GM19099 (cell line): ENCODE results near the gene SENP6.
A peak's percentile ranks its signal among the peaks of the same experiment; 100 is the strongest.

ENCODE experiments used
- POLR2A ChIP-seq: IDR thresholded peaks from 3 replicates; pipeline ENCODE4 v1.6.1; 2011; ENCODE audit warnings: low read depth; ENCODE audit not compliant: insufficient read length; ENCODE audit errors: extremely low read depth

The SENP6 gene

DNA sequence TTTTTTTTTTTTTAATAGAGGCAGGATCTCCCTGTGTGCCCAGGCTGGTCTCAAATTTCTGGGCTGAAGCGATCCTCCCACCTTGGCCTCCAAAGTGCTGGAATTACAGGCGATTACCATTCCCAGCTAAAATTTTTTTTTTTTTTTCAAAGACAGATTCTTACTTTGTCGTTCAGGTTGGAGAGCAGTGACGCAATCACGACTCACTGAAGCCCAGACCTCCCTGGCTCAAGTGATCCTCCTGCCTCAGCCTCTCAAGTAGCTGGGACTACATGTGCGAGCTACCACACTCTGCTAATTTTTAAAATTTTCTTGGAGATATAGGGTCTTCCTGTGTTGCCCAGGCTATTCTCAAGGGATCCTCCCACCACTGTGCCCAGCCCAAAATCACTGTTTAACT lies 89.3 kb downstream of the SENP6 start:
- no peak for TF ChIP-seq POLR2A

DNA sequence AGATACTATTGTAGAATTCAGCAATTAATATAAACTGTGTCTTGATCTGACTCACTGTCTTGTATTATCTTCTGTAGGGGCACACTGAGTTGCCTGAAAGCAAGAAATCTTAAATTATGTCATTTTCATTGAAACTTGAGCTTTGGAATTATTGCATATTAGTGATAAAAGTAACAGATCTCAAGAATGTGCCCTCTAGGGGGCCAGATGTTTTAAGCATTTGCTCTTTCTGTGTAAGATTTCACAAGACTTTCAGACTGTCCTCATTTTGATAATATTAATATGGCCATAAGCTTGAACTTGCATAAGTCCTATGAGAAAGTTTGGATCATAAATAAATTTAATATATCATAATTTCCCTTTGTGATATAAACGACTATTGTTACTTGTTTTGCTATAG lies 91.9 kb downstream of the SENP6 start:
- TF ChIP-seq POLR2A: no peak

DNA sequence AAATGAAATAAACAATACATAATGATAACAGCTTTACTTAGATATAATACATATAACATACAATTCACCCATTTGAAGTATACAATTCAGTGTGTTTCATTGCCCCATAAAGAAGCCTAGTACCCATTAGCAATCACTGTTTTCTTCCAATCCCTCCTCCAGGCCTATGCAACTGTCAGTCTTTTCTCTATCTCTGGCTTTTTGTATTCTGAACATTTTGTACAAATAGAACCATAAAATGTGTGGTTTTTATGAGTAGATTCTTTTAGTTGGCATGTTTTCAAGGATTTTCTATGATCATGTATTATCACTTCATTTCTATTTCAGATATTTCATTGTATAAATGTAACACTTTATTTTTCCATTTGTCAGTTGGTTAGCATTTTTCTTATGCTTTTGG lies 92.7 kb downstream of the SENP6 start:
- no peak for TF ChIP-seq POLR2A

DNA sequence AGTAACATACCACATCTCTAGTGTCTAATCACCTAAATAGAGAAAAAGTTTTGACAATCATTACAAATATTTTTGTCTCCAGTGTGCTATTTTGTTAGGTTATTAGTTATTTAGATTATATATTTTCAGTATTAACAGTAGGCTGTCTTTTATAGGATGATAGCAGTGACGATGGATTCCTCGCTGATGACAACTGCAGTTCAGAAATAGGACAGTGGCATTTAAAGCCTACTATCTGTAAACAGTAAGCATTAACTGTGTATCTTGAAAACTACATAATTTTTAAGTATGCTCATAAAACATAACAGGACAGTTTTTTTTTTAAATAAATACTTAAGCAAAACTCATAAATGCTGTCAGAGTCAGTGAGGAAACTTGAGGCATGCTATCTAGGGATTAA lies 109.5 kb downstream of the SENP6 start:
- no peak for TF ChIP-seq POLR2A

DNA sequence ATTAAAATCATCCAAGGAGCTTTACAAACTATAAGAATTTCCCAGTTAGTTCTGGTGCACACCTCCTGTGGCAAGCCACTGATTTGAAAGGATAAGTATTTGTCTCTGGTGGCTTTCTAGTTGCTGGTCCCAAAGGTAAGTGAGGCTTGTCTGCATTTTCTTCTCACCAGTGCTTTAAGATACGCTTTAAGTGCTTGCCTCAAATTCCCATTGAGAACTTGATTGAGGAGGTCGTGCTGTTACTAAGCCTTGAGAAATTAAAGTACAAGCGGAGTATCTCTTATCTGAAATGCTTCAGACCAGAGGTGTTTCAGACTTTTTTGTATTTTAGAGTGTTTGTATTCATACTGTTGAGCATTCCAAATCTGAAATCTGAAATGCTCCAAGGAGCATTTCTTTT lies 117.5 kb downstream of the SENP6 start:
- no peak for TF ChIP-seq POLR2A

DNA sequence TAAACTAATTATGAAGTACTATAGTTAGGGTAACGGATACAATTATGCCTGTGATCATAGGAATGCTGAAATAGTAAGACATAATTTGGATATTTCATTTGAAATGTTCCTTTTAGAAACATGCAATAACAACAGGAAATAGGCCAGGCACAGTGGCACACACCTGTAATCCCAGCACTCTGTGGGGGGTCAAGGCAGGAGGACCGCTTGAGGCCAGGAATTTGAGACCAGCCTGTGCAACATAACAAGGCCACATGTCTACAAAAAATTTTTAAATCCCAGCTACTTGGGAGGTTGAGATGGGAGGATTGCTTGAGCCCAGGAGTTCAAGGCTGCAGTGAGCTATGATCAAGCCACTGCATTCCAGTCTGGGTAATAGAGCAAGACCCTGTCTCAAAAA lies 121.7 kb downstream of the SENP6 start:
- TF ChIP-seq POLR2A: no peak

DNA sequence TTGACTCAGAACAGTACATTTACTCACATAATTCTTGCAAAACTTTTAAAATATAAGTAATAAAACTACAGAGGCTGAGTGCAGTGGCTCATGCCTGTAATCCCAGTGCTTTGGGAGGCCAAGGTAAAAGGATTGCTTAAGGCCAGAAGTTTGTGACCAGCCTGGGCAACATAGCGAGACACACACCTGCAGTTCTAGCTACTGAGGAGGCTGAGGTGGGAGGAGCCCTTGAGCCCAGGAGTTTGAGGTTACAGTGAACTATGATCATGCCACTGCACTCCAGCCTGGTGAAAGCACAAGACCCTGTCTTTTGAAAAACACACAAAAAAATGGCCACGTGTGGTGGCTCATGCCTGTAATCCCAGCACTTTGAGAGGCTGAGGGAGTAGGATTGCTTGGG lies 125.5 kb downstream of the SENP6 start:
- no peak for TF ChIP-seq POLR2A

DNA sequence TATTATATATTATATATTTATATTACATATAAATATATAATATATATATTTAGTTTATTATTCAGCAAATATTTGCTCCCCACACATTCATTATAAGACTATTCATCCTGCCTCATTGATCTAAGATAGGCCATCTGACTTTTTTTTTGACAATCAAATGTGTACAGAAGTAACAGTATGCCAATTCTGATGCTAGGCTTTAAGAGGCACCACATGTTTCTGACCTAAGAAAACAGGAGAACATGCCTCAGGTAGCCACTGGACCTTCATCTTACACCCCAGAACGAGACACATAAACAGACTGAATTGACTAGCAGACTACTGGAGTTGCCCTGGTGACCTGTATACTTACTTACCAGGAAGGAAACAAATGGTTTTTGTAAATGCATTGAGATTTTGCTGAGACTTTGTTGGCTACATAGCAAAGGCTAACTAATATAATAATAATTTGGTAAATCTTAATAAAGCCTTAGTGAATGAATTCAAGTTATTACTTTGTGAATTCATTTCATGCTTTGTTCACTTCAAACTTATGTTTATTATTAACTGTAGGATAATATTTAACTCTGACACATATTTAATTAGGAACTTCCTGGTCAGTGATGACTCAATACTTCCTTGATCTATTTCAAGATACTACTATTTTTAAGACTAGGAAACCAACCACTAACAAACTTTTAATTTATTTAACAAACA lies 134.0 kb downstream of the SENP6 start:
- no peak for TF ChIP-seq POLR2A

DNA sequence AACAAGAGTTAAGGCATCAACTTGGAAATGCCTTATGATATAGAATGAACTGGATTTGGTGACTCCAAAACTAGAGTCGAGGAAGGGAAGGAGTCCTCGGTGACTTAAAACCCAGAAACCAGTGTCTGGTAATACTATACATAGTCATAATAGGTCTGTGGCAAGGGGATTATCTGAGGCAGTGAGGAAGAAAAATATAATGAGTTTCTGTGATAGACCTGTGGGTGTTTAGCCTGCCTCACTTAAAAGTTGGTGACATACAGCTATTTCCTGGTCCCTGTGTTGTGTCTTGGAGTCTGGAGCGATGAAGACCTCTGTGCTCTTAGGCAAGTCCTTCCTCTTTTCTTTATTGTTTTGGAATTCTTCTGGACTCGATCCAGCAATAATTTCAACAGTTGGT lies 142.3 kb downstream of the SENP6 start:
- TF ChIP-seq POLR2A: no peak

DNA sequence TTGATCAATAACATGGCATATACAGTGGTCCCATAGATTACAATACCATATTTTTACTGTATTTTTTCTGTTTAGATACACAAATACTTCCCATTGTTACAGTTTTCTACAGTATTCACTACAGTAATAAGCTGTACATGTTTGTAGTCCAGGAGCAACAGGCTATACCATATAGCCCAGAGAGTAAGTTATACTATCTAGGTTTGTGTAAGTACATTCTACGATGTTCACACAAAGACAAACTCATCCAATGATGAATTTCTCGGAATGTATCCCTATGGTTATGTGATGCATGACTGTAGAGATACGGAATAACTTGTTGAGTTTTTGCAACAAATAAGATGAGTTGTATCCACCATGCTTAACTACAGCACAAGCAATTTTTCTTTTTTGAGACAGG lies 143.7 kb downstream of the SENP6 start:
- TF ChIP-seq POLR2A: no peak

DNA sequence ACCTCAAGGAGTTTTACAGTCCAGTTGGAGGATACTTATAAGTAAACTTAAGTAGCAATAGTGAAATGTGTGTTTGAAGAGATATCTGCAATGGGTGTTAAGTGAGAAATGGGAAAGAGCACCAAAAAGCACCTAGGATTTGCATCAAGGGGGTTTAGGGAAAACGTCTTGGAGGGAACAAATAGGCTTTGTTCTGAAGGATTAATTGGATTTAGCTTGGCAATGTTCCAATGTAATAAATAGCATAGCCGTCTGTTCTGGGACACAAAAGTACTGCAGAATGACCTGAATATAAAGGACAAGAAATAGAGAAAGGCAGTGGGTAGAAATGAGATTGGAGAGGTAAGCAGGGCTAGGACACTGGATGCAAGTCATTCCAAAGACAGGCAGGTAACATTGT lies 144.5 kb downstream of the SENP6 start:
- no peak for TF ChIP-seq POLR2A

DNA sequence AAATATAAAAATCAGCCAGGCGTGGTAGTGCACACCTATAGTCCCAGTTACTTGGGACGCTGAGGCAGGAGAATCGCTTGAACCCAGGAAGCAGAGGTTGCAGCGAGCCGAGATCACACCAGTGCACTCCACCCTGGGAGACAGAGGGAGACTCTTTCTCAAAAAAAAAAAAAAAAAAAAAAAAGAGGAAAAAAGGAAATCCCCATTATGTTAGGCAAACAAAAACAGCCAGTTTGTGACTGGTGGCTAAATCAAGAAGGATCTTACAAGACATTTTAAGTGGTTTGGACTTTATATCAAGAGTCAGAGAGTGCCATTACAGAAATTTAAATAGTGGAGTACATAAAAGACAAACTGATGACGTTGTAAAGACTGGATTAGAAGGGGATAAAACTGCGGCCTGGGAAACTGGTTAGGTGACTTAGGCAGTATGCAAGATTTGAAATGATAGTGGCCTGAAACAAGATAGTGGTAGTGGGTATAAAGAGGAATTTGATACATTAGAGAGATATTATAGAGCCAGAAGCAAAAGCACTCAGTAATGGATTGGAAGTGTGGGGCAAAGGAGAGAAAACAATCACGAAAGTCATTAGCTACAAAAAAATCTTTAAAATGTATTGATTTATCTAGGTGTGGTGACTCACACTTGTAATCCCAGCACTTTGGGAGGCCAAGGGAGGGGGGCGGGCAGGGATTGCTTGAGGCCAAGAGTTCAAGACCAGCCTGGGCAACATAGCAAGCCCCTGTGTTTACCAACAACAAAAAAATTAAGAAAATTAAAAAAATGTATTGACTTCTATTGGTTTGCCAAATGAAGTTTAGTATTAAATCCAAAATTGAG lies 145.7 kb downstream of the SENP6 start:
- TF ChIP-seq POLR2A: no peak

DNA sequence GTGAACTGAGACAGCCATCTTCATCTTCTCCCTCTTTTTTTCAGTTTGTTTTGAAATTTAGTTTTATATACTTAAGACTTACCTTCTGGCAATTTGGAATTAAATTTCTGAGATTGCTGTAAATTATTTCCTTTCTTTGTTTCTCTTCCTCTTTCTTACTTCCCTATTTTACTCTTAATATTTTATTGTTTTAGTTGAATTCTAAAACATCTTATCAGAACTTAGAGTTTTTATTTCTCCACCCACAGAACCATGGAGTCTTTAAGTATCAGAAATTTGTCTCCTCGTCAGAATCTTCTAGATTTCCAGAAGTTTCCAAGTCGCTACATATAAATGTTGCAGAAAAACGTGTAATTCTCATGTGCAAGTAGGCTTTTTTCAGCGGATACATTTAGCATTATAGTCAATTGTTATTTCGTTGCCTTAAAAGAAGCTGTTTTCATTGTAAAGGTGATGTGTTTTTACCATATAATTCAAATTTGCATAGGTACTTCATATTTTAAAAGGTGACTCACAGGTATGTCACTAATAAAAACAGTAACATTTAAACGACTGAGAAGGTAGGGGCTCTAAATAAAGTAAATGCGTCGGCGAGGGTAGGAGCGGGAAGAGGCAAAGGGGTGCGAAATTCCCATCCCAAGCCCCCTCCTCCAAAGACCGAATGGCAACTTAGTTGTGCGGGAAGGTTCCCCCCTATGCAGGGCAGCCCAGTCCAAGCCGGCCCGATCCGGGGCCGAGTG lies 146.5 kb downstream of the SENP6 start:
- TF ChIP-seq POLR2A: no peak

DNA sequence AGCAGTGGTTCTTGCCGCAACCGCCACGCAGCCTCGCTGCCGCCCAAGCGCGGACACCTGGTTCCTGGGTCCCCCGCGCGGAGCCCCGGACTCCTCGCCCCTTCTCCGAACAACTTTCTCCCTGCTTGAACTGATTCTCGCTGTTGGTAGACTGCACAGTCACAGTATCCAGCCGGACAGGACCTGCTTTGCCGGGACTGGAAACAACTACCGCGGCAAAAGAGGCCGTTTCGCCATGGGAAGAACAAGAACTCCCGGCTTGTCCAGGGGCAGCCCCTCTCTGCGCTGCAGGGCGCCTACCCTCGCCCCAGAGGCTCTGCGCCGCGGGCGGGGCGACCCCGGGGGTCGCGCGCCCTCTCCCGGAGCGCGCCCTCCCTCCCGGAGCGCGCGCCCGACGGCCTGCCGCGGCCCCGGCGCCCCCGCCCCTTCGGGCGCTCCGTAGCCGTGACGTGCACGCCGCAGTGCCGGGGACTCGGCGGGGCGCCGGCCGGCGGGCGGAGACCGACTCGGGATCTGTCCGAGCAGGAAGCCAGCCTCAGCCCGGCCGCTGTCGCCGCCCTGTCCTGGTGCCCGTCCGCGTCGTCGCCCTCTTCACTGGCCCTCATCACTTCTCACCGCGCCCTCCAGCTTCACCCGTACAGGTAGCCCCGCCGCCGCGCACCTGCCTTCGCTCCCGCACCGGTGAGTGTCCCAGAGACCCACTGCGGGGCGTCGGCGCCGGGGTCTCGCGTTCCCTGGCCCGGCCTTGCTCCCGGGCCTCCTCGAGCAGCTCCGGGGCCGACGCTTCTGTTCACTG lies 147.3 kb downstream of the SENP6 start, which contains the start of gene MYO6:
Gene MYO6, plus strand, starts transcription at position 497 of the 796 bp plus-strand sequence. CDS start 68,309 bp downstream, outside the sequence.
- TF ChIP-seq POLR2A: peak; percentile 95

DNA sequence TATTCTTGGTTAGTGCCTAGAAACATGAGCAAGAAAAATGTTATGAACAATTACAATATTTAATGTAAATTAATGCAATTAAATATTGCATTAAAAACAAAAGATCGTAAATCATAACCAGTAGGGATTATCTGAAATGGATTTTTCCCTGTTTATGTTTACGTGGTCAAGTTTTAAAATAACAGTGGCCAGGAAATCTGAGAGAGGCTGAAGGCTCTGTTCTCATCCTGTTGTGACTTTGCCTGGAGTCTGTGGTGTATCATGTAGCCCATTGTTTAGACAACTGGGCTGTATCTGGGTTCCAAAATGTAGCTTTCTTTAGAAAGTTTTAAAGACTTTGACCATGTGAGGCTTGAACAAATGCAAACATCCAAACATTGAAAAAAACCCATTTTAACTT lies 149.8 kb downstream of the SENP6 start:
- no peak for TF ChIP-seq POLR2A
